OCI-LY7 (cell line): ENCODE results near the gene FAM107B. TPM values are rescaled to one million over a fixed set of nuclear protein-coding genes. Genes with fewer than 3 reads are reported as not detected.
"Not testable (repeated sequence)": the region's sequence is repeated elsewhere in the genome, so short reads cannot be mapped to it uniquely, and the experiment has no call there.

Experiments used
- BruUV-seq: library from RNA; stranded (reverse); fragments of 400-500 nt; replicated peaks from 2 replicates; lab custom pipeline; 2021; lab: Mats Ljungman, UMichigan
- CTCF ChIA-PET: fragments of 300-600 bp; sonication (Branson Sonifier 250); formaldehyde crosslinking; loops from one replicate; lab custom pipeline; 2022; ENCODE audit warnings: antibody characterized with exemption; ENCODE audit not compliant: unreplicated experiment; lab: Charles Lee
- POLR2A ChIA-PET: fragments of 300-600 bp; sonication (Branson Sonifier 250); formaldehyde crosslinking; loops from one replicate; lab custom pipeline; 2022; ENCODE audit warnings: antibody characterized with exemption; lab: Charles Lee
- DNase-seq: peaks from one replicate; pipeline ENCODE4 v3.0.0-alpha.2; 2015; ENCODE audit warnings: low spot score
- H2AFZ ChIP-seq: fragments of 200-600 bp; sonication (generic), shearing (Covaris generic); 2 replicates; pipeline ENCODE4 v1.6.1; 2014; ENCODE audit warnings: mild to moderate bottlenecking, antibody characterized with exemption, low read length, moderate library complexity
- H3K27ac ChIP-seq: fragments of 200-600 bp; sonication (generic); 2 replicates; pipeline ENCODE4 v1.5.1; 2014; ENCODE audit warnings: mixed run types, low read depth, mild to moderate bottlenecking, moderate library complexity, low read length, inconsistent platforms; ENCODE audit not compliant: poor library complexity, severe bottlenecking
- H3K36me3 ChIP-seq: fragments of 200-600 bp; sonication (generic); 2 replicates; pipeline ENCODE4 v1.6.1; 2014; ENCODE audit warnings: mild to moderate bottlenecking, antibody characterized with exemption, low read length, moderate library complexity, mixed read lengths; ENCODE audit not compliant: insufficient read depth
- H3K4me1 ChIP-seq: fragments of 200-600 bp; sonication (generic); 2 replicates; pipeline ENCODE4 v1.5.1; 2014; ENCODE audit warnings: mild to moderate bottlenecking, low read length; ENCODE audit not compliant: insufficient read depth, poor library complexity, severe bottlenecking
- H3K4me2 ChIP-seq: fragments of 200-600 bp; sonication (generic); 2 replicates; pipeline ENCODE4 v1.6.1; 2014; ENCODE audit warnings: mild to moderate bottlenecking, low read length
- H3K4me3 ChIP-seq: fragments of 200-600 bp; sonication (generic); 2 replicates; pipeline ENCODE4 v1.5.1; 2014; ENCODE audit warnings: mild to moderate bottlenecking, low read depth, low read length; ENCODE audit not compliant: poor library complexity, severe bottlenecking
- H3K79me2 ChIP-seq: fragments of 200-600 bp; sonication (generic); 2 replicates; pipeline ENCODE4 v1.6.1; 2016; ENCODE audit warnings: low read depth, mild to moderate bottlenecking, low read length, moderate library complexity, mixed read lengths; ENCODE audit not compliant: insufficient read depth
- H3K9me2 ChIP-seq: fragments of 200-600 bp; sonication (generic); 2 replicates; pipeline ENCODE4 v1.6.1; 2016; ENCODE audit warnings: mild to moderate bottlenecking, low read length, mixed read lengths; ENCODE audit not compliant: insufficient read depth
- H3K9me3 ChIP-seq: fragments of 200-600 bp; sonication (generic); 2 replicates; pipeline ENCODE4 v1.6.1; 2014; ENCODE audit warnings: mild to moderate bottlenecking, mixed run types, low read length, mixed read lengths
- H4K20me1 ChIP-seq: fragments of 200-600 bp; sonication (generic); 2 replicates; pipeline ENCODE4 v1.6.1; 2014; ENCODE audit warnings: mild to moderate bottlenecking, antibody characterized with exemption, low read length, moderate library complexity, mixed read lengths; ENCODE audit not compliant: insufficient read depth
- EZH2phosphoT487 ChIP-seq: fragments of 200-600 bp; sonication (generic); IDR thresholded peaks from 2 replicates; pipeline ENCODE4 v1.6.1; 2018; ENCODE audit warnings: low read depth, borderline replicate concordance, mild to moderate bottlenecking, mixed run types, antibody characterized with exemption, low read length, moderate library complexity, mixed read lengths
- intact Hi-C: fragments of 100-400 bp; cut with micrococcal nuclease; formaldehyde crosslinking; loops from one replicate; pipeline ENCODE4 v1.10.0; 2022; ENCODE audit not compliant: unreplicated experiment
- total RNA-seq, 2 experiments: library from RNA; depleted of rRNA in 1 of 2; stranded (reverse); fragments of >200 nt in 1 of 2; shearing (Covaris generic) in 1 of 2; gene quantifications; 2 replicates each; pipeline ENCODE4 v1.2.3, GENCODE V29; 2014 to 2022
- TF ChIP-seq, protein P1 (sequence below): fragments of 200-600 bp; sonication (generic); conservative IDR thresholded peaks from 2 replicates; pipeline ENCODE4 v1.5.1; 2014; ENCODE audit warnings: mild to moderate bottlenecking, antibody characterized with exemption, low read length, moderate library complexity, mixed read lengths

FAM107B gene
- total RNA-seq, 2 experiments from 2014 or later = 114 to 398 TPM

DNA sequence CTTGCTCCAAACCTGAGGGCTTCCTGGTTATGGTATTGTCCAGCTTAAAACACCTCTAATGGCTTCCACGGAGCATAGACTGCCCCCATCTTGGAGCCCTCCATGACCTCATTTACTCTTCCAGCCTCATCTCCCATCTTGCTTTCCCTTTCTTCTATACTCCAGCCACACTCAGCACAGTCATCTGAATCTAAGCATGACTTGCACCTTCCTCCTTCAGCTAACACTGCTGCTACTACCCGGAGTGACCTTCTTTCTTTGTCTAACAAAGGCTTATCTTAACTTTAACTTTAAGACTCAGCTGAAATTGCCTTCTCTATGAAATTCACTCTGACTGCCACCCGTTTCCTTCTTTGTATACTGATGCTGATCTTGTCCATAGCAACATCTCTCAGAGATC is 135.1 kb downstream of the FAM107B start:
- Histone ChIP-seq H3K9me2 (no peaks in the 10 kb centered on the region), H3K36me3 (no peaks in the 10 kb centered on the region), H2AFZ (no peak overlapping the region), H3K79me2 (no peaks in the 10 kb centered on the region), H3K4me2 (no peak overlapping the region), H3K4me1 (peaks cover 10% of the 10 kb centered on the region), H3K9me3 (no peaks in the 10 kb centered on the region; the same call in 1 of the 2 replicates), H3K27ac (no peak overlapping the region), H3K4me3 (no peak overlapping the region), H4K20me1 (no peaks in the 10 kb centered on the region)
- BruUV-seq = no TSS peak
- ChIA-PET POLR2A (interaction anchor here (0.8 to 2.7 kb wide), 4 partner anchors 14 to 28 kb away, joined by 3 to 11 read pairs (median 4); no protein-coding TSS in a partner anchor), CTCF (interaction anchor here (1.2 kb wide), 1 partner anchor 9 kb away, joined by 5 read pairs; no protein-coding TSS in a partner anchor)
- no peak for TF ChIP-seq EZH2phosphoT487
- TF ChIP-seq, protein P1, sequence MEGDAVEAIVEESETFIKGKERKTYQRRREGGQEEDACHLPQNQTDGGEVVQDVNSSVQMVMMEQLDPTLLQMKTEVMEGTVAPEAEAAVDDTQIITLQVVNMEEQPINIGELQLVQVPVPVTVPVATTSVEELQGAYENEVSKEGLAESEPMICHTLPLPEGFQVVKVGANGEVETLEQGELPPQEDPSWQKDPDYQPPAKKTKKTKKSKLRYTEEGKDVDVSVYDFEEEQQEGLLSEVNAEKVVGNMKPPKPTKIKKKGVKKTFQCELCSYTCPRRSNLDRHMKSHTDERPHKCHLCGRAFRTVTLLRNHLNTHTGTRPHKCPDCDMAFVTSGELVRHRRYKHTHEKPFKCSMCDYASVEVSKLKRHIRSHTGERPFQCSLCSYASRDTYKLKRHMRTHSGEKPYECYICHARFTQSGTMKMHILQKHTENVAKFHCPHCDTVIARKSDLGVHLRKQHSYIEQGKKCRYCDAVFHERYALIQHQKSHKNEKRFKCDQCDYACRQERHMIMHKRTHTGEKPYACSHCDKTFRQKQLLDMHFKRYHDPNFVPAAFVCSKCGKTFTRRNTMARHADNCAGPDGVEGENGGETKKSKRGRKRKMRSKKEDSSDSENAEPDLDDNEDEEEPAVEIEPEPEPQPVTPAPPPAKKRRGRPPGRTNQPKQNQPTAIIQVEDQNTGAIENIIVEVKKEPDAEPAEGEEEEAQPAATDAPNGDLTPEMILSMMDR = no peak
- intact Hi-C loops = no loop called here
- no peak for DNase-seq

DNA sequence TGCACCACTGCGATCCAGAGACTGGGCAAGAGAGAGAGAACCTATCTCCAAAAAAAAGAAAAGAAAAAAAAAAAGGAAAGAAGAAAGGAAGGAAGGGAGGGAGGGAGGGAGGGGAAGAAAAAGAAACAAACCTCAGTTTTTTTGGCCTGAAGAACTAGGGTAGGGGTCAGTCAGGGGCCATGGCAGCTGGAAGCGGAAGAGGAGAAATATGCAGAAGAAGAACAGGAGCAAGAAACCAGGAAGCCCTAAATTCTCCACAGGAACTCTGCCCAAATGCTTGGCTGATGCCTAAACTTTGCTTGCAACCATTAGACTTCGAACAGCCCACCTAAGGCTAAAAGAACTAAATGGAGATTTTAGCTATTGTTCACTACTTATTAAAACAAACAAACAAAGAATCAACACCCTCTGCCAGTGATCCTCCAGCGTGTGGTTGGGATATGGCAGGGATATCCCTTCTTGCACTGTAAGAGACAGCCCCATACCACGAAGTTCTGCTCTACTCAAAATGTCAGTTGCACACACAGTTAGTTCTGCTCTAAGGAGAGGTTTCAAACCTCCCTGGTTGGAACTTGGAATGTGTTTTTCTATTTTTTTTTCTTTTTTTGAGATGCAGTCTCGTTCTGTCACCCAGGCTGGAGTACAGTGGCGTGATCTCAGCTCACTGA is 139.5 kb downstream of the FAM107B start:
- ChIA-PET POLR2A (interaction anchor here (0.7 to 1.9 kb wide), 4 partner anchors 9 to 111 kb away, joined by 4 to 8 read pairs (median 5); no protein-coding TSS in a partner anchor), CTCF (interaction anchor here (1.4 kb wide), 1 partner anchor 10 kb away, joined by 4 read pairs; no protein-coding TSS in a partner anchor)
- intact Hi-C loops = no loop called here

DNA sequence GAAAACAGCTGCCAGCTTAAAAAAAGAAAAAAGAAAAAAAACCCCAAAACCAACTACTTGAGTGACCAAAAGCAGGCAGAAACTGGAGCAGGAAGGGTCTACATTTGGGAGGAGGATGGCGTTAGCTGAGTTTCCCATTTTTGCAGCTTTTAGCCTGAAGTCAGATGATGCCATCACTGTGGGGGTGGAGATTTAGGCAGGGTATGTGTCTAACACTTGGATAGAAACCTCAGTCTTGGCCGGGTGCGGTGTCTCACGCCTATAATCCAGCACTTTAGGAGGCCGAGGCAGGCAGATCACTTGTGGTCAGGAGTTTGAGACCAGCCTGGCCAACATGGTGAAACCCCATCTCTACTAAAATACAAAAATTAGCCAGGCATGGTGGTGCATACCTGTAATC is 140.1 kb downstream of the FAM107B start:
- H2AFZ ChIP-seq, H4K20me1 ChIP-seq, DNase-seq, H3K79me2 ChIP-seq, H3K27ac ChIP-seq, H3K4me2 ChIP-seq, H3K9me2 ChIP-seq, intact Hi-C loops, H3K4me3 ChIP-seq, H3K4me1 ChIP-seq, H3K36me3 ChIP-seq, H3K9me3 ChIP-seq, BruUV-seq: not testable (repeated sequence)
- POLR2A ChIA-PET = interaction anchor here (0.7 to 1.9 kb wide), 5 partner anchors 9 to 110 kb away, joined by 4 to 8 read pairs (median 5); no protein-coding TSS in a partner anchor
- CTCF ChIA-PET = interaction anchor here (1.4 kb wide), 1 partner anchor 10 kb away, joined by 4 read pairs; no protein-coding TSS in a partner anchor

More for the DNA sequence above, 139.5 kb downstream of the FAM107B start:
- TF ChIP-seq, protein P1 = no peak
- no peak for TF ChIP-seq EZH2phosphoT487
- no peak for DNase-seq
- H3K4me2 ChIP-seq = no peak overlapping the region
- no peaks in the 10 kb centered on the region for H3K4me1 ChIP-seq
- no peaks in the 10 kb centered on the region for H3K36me3 ChIP-seq
- BruUV-seq = no TSS peak
- no peak overlapping the region for H3K27ac ChIP-seq
- H2AFZ ChIP-seq = no peak overlapping the region
- H4K20me1 ChIP-seq = no peaks in the 10 kb centered on the region
- no peak overlapping the region for H3K4me3 ChIP-seq
- H3K9me3 ChIP-seq = no peaks in the 10 kb centered on the region
- H3K9me2 ChIP-seq = no peaks in the 10 kb centered on the region
- H3K79me2 ChIP-seq = no peaks in the 10 kb centered on the region
